Ovary (tissue), 9 donors: Measurements from ENCODE around the gene PXDC1. TPM values are rescaled to one million over a fixed set of nuclear protein-coding genes. Genes with fewer than 3 reads are reported as not detected.

ENCODE experiments used
- DNase-seq, 5 donors: peaks; one replicate each; pipeline ENCODE4 v3.0.0-alpha.2; 2019 to 2020
- H3K27ac ChIP-seq, 2 donors: fragments of 200-600 bp; one replicate each; pipeline versions ENCODE4 v1.5.1 to v1.8.0; 2019 to 2022
- H3K27me3 ChIP-seq: fragments of 200-600 bp; one replicate; pipeline ENCODE4 v1.8.0; 2022
- H3K36me3 ChIP-seq: fragments of 200-600 bp; sonication (generic); one replicate; pipeline ENCODE4 v1.5.1; 2019
- H3K4me1 ChIP-seq: one replicate; pipeline ENCODE4 v1.8.1; 2013; ENCODE audit warnings: mild to moderate bottlenecking, moderate library complexity; ENCODE audit not compliant: insufficient read depth
- H3K4me3 ChIP-seq: fragments of 200-600 bp; sonication (generic); one replicate; pipeline ENCODE4 v1.5.1; 2017
- H3K9me3 ChIP-seq, 2 donors: fragments of 200-600 bp in 1 of 2; sonication (generic) in 1 of 2; one replicate each; pipeline versions ENCODE4 v1.5.1 to v1.8.1; 2013 to 2019; ENCODE audit warnings: mild to moderate bottlenecking in 1 of 2, moderate library complexity in 1 of 2
- CTCF ChIP-seq, 3 donors: fragments of 450-650 bp in 2 of 3; fragments of 200-600 bp in 1 of 3; IDR thresholded peaks; one replicate each; pipeline versions ENCODE4 v1.5.1 to v1.8.0; 2016 to 2022; ENCODE audit warnings: antibody characterized with exemption in 3 of 3, mild to moderate bottlenecking in 1 of 3
- EP300 ChIP-seq: sonication (generic); formaldehyde crosslinking; IDR thresholded peaks from one replicate; pipeline ENCODE4 v1.6.1; 2017; ENCODE audit warnings: antibody characterized with exemption
- POLR2A ChIP-seq: fragments of 450-650 bp; IDR thresholded peaks from one replicate; pipeline ENCODE4 v1.6.1; 2017; ENCODE audit warnings: antibody characterized with exemption, mild to moderate bottlenecking, moderate library complexity
- WGBS, 3 donors: extraction: QIAGEN DNeasy Blood & Tissue Kit in 1 of 3; methylation state at CpG; one replicate each; pipeline versions ENCODE4 v1.1.5 to v1.1.7; 2013 to 2017; 5-methylcytosine and 5-hydroxymethylcytosine counted together
- intact Hi-C, 4 donors: fragments of 100-400 bp; cut with DNase I; formaldehyde crosslinking; loops; one replicate each; pipeline versions ENCODE4 v1.11.0 to v1.15.1; 2022 to 2023
- polyA plus RNA-seq, 2 donors: library from polyadenylated mRNA; stranded (reverse); fragments of 200-250 nt in 1 of 2; fragments of 350-450 nt in 1 of 2; fragmentation: Illumina TruSeq in 1 of 2; extraction: RNeasy Lipid Tissue Mini Kit (QIAGEN cat#74804) in 1 of 2; gene quantifications; one replicate each; pipeline ENCODE4 v1.2.3, GENCODE V29; 2013 to 2014
- total RNA-seq, 7 donors: library from RNA; depleted of rRNA in 2 of 7; stranded (reverse); fragments of >200 nt in 2 of 7; fragmentation: NEBNext Ultra II Directional in 3 of 7; extraction: Animal tissue kit (Norgen Biotek cat#: 25700) in 3 of 7; gene quantifications; one replicate each; pipeline versions ENCODE4 v1.1.0 to v1.2.4, GENCODE V29; 2016 to 2023
- donor health status: DM: no; HTN: no; CAD: no; lungs with moderate emphysema.
- donor health status: DM: no; HTN: no; CAD: no.
- donor health status: Bipolar disorder and iron deficiency.
- donor health status: DM: yes; HTN: yes; CAD: no.
- donor health status: DM: no; HTN: no; CAD: no.
- donor health status: DM: yes; HTN: yes; CAD: no.

PXDC1 gene
- total and polyA plus RNA-seq, 9 donors, result 16.1 to 49.4 (median 23.4) TPM

- no peak overlapping the region for H3K4me3 ChIP-seq
- no peaks in the 10 kb centered on the region for H3K36me3 ChIP-seq
- peaks cover 4% of the 10 kb centered on the region for H3K4me1 ChIP-seq
- intact Hi-C loops, result loop anchor here (5.0 to 10.0 kb wide), 5 partner anchors 101 to 411 kb away; partner anchors contain the start of gene FAM50B (in 2 of the 4)
- WGBS, 3 donors, result 80 to 84% (median 81%) methylated on average over 10 of the region's 10 CpGs
- no peaks in the 10 kb centered on the region for H3K9me3 ChIP-seq
- H3K27me3 ChIP-seq, result no peaks in the 10 kb centered on the region
- H3K27ac ChIP-seq, result peak overlapping the region in 1 of 2 donors; percentile 36
- peak in 1 of 5 donors; percentile 36 for DNase-seq
- no peak for TF ChIP-seq CTCF (IDR thresholded peaks at IDR 0.05)
- no peak for TF ChIP-seq EP300
- TF ChIP-seq POLR2A, result no peak
Measured at GRCh38 chr6:3743541-3743940, 8.0 kb downstream of the PXDC1 start.

- no peaks in the 10 kb centered on the region for H3K9me3 ChIP-seq
- H3K27me3 ChIP-seq, result no peaks in the 10 kb centered on the region
- peak; percentile 73 to 89 (median 87) for DNase-seq
- H3K4me3 ChIP-seq, result no peak overlapping the region
- TF ChIP-seq CTCF (IDR thresholded peaks at IDR 0.05), result peak; percentile 81 to 95 (median 92)
- no peak for TF ChIP-seq POLR2A
- no peak for TF ChIP-seq EP300
- intact Hi-C loops, result loop anchor here (5.0 to 10.0 kb wide), 5 partner anchors 102 to 412 kb away; partner anchors contain the start of gene FAM50B (in 2 of the 4)
- WGBS, 3 donors, result 22 to 28% (median 22%) methylated on average over 37 of the region's 37 CpGs
- peak overlapping the region in 1 of 2 donors; percentile 46 for H3K27ac ChIP-seq
- H3K4me1 ChIP-seq, result peaks cover 4% of the 10 kb centered on the region
- no peaks in the 10 kb centered on the region for H3K36me3 ChIP-seq
Measured at GRCh38 chr6:3742426-3743344, 8.8 kb downstream of the PXDC1 start.

GRCh38 chr6:3742076-3742425 lies 9.5 kb downstream of the PXDC1 start:
- no peaks in the 10 kb centered on the region for H3K9me3 ChIP-seq
- no peak overlapping the region for H3K4me3 ChIP-seq
- no peak overlapping the region for H3K27ac ChIP-seq
- H3K27me3 ChIP-seq, result no peaks in the 10 kb centered on the region
- no peaks in the 10 kb centered on the region for H3K36me3 ChIP-seq
- no peak for DNase-seq
- H3K4me1 ChIP-seq, result peaks cover 4% of the 10 kb centered on the region
- no peak for TF ChIP-seq CTCF (IDR thresholded peaks at IDR 0.05)
- no peak for TF ChIP-seq POLR2A
- no peak for TF ChIP-seq EP300
- WGBS, 3 donors, result 39 to 46% (median 42%) methylated on average over 3 of the region's 3 CpGs
- intact Hi-C loops, result loop anchor here (5.0 to 10.0 kb wide), 5 partner anchors 103 to 413 kb away; partner anchors contain the start of gene FAM50B (in 2 of the 4)

GRCh38 chr6:3741477-3741871 lies 10.0 kb downstream of the PXDC1 start:
- 77 to 87% (median 87%) methylated on average over 13 of the region's 13 CpGs for WGBS, 3 donors
- Histone ChIP-seq H3K4me3 (no peak overlapping the region), H3K9me3 (no peaks in the 10 kb centered on the region), H3K27me3 (no peaks in the 10 kb centered on the region), H3K27ac (no peak overlapping the region), H3K4me1 (peaks cover 4% of the 10 kb centered on the region), H3K36me3 (no peaks in the 10 kb centered on the region)
- intact Hi-C loops, result loop anchor here (5.0 to 10.0 kb wide), 5 partner anchors 103 to 413 kb away; partner anchors contain the start of gene FAM50B (in 2 of the 4)
- TF ChIP-seq EP300, result no peak
- TF ChIP-seq CTCF (IDR thresholded peaks at IDR 0.05), result no peak
- TF ChIP-seq POLR2A, result no peak
- DNase-seq, result peak in 1 of 5 donors; percentile 40
